Kidney (tissue), 14 donors: ENCODE measurements around the gene SNX8. TPM values are rescaled to one million over a fixed set of nuclear protein-coding genes. Genes with fewer than 3 reads are reported as not detected.
"Not testable (repeated sequence)": the region's sequence is repeated elsewhere in the genome, so short reads cannot be mapped to it uniquely, and the experiment has no call there.

Experiments
- DNase-seq, 5 donors: peaks; one replicate each; pipeline ENCODE4 v3.0.0-alpha.2; 2013 to 2020
- FAIRE-seq: peaks from 2 replicates; lab custom pipeline; 2012; peaks lifted over from hg19 to GRCh38; lab: Jason Lieb, UNC
- H3K27ac ChIP-seq, 2 donors: one replicate each; pipeline ENCODE4 v1.7.0; 2013; ENCODE audit warnings: low read depth in 2 of 2, low read length in 2 of 2, inconsistent platforms in 1 of 2
- H3K27me3 ChIP-seq: one replicate; pipeline ENCODE4 v1.7.1; 2013; ENCODE audit warnings: low read length, inconsistent platforms; ENCODE audit not compliant: control insufficient read depth, insufficient read depth
- H3K36me3 ChIP-seq, 3 donors: one replicate each; pipeline versions ENCODE4 v1.7.0 to v1.7.1; 2013; ENCODE audit warnings: low read length in 3 of 3, control low read depth in 1 of 3, inconsistent platforms in 1 of 3; ENCODE audit not compliant: insufficient read depth in 3 of 3, control insufficient read depth in 2 of 3
- H3K4me1 ChIP-seq, 3 donors: one replicate each; pipeline versions ENCODE4 v1.7.0 to v1.7.1; 2013; ENCODE audit warnings: low read length in 3 of 3, inconsistent platforms in 1 of 3, low read depth in 1 of 3; ENCODE audit not compliant: control insufficient read depth in 2 of 3, insufficient read depth in 2 of 3
- H3K4me3 ChIP-seq, 3 donors: one replicate each; pipeline versions ENCODE4 v1.7.0 to v1.8.1; 2013; ENCODE audit warnings: low read length in 3 of 3, control low read depth in 1 of 3, inconsistent platforms in 1 of 3
- H3K9ac ChIP-seq, 3 donors: one replicate each; pipeline versions ENCODE4 v1.7.0 to v1.7.1; 2013; ENCODE audit warnings: low read length in 3 of 3, control low read depth in 1 of 3, inconsistent platforms in 1 of 3
- H3K9me3 ChIP-seq, 3 donors: one replicate each; pipeline versions ENCODE4 v1.7.0 to v1.7.1; 2013; ENCODE audit warnings: low read length in 3 of 3, control low read depth in 1 of 3, inconsistent platforms in 1 of 3; ENCODE audit not compliant: control insufficient read depth in 2 of 3, insufficient read depth in 1 of 3
- CTCF ChIP-seq: IDR thresholded peaks from 3 replicates; pipeline ENCODE4 v1.5.1; 2012; ENCODE audit warnings: mild to moderate bottlenecking, moderate library complexity, borderline replicate concordance; ENCODE audit not compliant: insufficient read depth; ENCODE audit errors: extremely low read depth
- intact Hi-C: fragments of 100-400 bp; cut with DNase I; formaldehyde crosslinking; loops from one replicate; pipeline ENCODE4 v1.11.1; 2022
- polyA plus RNA-seq: library from polyadenylated mRNA; stranded (reverse); fragments of 350-450 nt; fragmentation: Illumina TruSeq; extraction: RNeasy Lipid Tissue Mini Kit (QIAGEN cat#74804); gene quantifications from one replicate; pipeline ENCODE4 v1.2.3, GENCODE V29; 2014; ENCODE audit warnings: low read depth, low replicate concordance; ENCODE audit not compliant: insufficient read depth
- total RNA-seq: library from RNA; stranded (reverse); fragmentation: NEBNext Ultra II Directional; extraction: Animal tissue kit (Norgen Biotek cat#: 25700); gene quantifications from one replicate; pipeline ENCODE4 v1.2.1, GENCODE V29; 2021
- donor health status: control.
- donor health status: control.
- donor health status: control.
- donor health status: control.
- donor health status: control.
- donor health status: DM: yes; HTN: yes; CAD: no.
- donor health status: Normal renal cell carcinoma (clear cell type).

The SNX8 gene
- total and polyA plus RNA-seq, 2 donors from 2014 or later = 28.7 to 38.6 TPM

GRCh38 chr7:2307690-2308107, 6.5 kb downstream of the SNX8 start:
- H3K36me3 ChIP-seq = no peaks in the 10 kb centered on the region
- no peak overlapping the region for H3K27ac ChIP-seq
- FAIRE-seq = no peak
- no peak for DNase-seq
- no peaks in the 10 kb centered on the region for H3K27me3 ChIP-seq
- H3K4me1 ChIP-seq = peaks cover 0 to 5% (median 0%) of the 10 kb centered on the region in 3 donors
- no peak overlapping the region for H3K4me3 ChIP-seq
- no peaks in the 10 kb centered on the region for H3K9me3 ChIP-seq
- TF ChIP-seq CTCF = no peak
- no peak overlapping the region for H3K9ac ChIP-seq
- intact Hi-C loops = no loop called here

- Histone ChIP-seq H3K4me3 (no peak overlapping the region), H3K9me3 (no peaks in the 10 kb centered on the region), H3K27me3 (no peaks in the 10 kb centered on the region), H3K9ac (no peak overlapping the region), H3K27ac (no peak overlapping the region), H3K4me1 (peaks cover 0 to 5% (median 0%) of the 10 kb centered on the region in 3 donors), H3K36me3 (no peaks in the 10 kb centered on the region)
- TF ChIP-seq CTCF = no peak
- intact Hi-C loops = no loop called here
- no peak for DNase-seq
- FAIRE-seq = no peak
Observed at GRCh38 chr7:2306688-2307087, 7.6 kb downstream of the SNX8 start.

GRCh38 chr7:2305258-2305657, 9.0 kb downstream of the SNX8 start:
- H3K27me3 ChIP-seq, intact Hi-C loops, H3K36me3 ChIP-seq, H3K27ac ChIP-seq, FAIRE-seq, H3K9me3 ChIP-seq, H3K4me1 ChIP-seq, DNase-seq, H3K9ac ChIP-seq: not testable (repeated sequence)
- peak overlapping the region in 1 of 3 donors; percentile 19 for H3K4me3 ChIP-seq

- intact Hi-C loops, H3K27me3 ChIP-seq, H3K9me3 ChIP-seq, H3K9ac ChIP-seq, H3K4me1 ChIP-seq, H3K4me3 ChIP-seq, DNase-seq, H3K27ac ChIP-seq, H3K36me3 ChIP-seq, FAIRE-seq: not testable (repeated sequence)
Observed at GRCh38 chr7:2303520-2303919, 10.7 kb downstream of the SNX8 start.

- H3K9me3 ChIP-seq, intact Hi-C loops, H3K4me1 ChIP-seq, FAIRE-seq, H3K4me3 ChIP-seq, H3K36me3 ChIP-seq, H3K9ac ChIP-seq, H3K27ac ChIP-seq, H3K27me3 ChIP-seq, DNase-seq: not testable (repeated sequence)
Observed at GRCh38 chr7:2302743-2303397, 11.4 kb downstream of the SNX8 start.
